IPS DF 4.7 (cell line): ENCODE results near the gene KRT79.

Experiments used
- DNase-seq: peaks from one replicate; pipeline ENCODE4 v3.0.0-alpha.2; 2013; ENCODE audit warnings: low spot score; ENCODE audit errors: extremely low read depth

The KRT79 gene

DNA sequence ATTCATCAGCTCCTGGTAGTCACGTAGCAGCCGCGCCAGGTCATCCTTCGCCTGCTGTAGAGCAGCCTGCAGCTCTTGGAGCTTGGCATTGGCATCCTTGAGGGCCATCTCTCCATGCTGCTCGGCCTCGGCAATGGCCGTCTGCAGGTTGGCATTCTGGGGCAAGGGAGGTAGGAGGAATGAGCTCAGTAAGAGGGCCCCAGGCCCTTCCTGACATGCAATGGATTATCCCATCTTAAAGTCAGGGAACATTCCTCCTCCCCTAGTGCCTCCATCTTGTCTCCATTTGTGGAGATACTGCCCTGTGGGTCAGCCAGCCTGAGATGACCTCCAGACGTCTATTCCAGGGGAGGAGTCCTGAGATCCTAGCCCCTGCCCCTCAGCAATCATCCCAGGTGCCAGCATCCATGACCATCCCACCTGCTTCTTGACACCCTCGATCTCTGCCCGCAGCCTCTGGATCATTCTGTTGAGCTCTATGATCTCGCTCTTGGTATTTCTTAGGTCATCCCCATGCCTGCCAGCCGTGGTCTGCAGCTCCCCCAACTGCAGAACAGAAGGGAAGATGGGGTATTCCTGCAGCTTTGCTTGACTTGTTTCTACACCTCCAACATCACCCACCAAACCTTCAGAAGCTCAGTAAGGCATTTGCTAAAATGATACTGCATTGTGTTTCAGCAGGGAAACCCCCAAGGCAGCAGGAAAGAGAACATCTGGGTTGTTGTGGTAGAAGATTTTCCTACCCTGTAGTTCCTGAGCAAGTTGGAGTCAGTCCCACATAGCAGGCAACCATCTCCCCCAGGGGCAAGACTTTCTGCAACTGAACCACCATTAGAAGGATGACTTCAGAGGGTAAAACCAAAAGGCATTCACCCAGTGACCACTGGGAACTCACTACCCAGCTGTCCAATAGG lies 42.6 kb downstream of the KRT79 start:
- no peak for DNase-seq

DNA sequence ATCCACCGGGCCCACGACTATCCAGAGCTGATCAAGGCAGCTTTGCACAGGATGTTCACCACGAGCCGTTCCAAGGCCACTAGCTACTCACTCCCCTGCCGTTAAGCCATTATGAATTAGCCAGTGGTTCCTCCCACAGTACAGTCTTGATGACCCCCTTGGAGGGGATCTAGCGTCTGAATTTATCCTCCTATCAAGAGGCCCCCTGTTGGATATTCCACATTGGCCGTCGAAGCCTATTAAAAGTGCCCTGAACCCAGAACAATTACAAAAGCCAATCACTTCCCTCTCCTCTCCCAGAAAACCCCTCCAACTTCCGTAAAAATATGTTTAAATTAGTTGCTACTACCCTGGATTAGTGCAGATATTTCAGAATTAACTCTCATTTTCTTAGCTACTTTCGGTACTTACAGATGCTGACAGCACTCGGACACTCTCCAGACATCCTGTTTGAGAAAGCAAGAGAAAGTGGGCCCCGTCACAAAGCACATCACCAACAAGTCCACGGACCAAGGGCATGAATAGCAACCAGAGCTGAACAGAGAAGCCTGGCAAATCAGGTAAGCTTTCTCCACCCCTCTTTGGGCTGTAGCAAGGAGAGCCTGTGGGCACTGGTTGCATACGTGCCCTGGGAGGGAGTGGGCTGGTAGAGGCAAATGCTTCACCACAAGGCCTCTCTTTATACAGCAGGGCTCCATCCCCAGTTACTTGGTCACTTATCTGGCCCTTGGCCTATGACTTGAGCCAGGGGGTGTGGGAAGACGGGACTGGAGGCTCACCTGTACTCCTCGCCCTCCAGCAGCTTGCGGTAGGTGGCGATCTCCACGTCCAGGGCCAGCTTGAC lies 43.5 kb downstream of the KRT79 start:
- no peak for DNase-seq

DNA sequence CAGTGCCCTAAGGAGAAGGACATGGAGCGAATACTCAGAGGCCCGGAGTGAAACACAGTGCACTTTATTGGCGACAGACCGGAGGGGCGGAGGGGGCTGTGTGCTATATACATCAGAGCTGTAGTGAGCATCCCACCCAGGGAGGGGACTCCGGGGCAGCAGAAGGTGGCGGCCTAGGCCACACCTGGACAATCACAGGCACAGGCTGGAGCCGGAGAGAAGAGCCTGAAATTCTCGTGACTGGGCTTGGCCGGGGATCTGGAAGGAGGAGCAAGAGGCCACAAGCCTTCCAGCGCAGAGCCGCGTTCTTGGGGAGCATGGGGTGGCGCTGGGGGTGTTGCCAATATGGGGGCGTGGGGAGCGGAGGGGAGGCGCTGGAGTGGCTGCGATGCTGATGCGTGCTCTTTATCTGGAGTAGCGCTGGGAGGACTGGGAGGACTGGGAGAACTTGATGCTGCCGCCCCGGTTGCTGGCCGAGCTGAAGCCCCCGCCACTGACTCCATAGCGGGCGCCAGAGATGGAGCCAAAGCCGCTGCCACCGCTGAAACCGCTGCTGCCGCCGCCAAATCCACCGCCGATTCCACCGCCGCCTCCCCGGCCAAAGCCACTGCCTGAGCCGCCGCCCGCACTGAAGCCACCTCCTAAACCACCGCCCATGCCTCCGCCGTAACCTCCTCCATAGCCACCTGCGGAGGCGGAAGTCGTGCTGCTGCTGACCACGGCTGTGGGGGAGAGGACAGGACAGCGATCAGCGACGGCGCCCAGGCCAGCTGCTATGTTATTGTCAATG lies 44.3 kb downstream of the KRT79 start:
- DNase-seq = no peak

DNA sequence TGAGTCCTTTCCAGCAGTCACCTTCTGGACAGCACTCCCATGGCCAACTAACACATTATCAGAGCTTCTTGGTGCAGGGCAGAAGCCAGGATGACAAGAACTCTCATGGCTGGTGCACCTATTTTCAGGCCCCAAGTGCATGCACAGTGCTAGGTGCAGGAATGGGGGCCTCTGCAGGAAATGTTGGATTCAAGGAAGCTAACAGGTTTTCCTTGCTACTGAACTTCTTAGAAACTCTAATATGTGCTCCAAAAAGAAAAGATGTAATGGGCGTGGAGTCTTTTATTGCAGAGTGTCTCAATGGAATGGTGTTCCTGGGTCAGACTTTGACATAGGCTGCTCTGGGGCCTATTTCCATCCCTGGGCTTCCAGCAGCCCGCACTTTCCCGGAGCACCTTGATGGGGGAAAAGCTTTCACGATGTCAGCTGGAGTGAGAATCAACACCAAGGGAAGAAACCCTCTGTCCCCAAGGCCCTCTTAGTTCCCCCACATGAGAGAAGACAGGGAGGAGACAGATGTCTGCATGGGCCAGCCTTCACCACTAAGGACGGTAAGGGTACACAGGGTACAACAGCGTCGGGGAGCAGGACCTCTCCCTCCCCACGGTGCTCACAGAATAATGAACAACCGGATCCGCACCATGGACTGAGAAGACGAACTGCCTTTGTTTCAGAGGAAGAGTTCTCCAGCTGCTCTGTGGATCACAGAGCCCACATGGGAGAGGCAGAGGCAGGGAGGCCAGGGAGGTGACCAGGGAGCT lies 45.1 kb downstream of the KRT79 start:
- DNase-seq = no peak

DNA sequence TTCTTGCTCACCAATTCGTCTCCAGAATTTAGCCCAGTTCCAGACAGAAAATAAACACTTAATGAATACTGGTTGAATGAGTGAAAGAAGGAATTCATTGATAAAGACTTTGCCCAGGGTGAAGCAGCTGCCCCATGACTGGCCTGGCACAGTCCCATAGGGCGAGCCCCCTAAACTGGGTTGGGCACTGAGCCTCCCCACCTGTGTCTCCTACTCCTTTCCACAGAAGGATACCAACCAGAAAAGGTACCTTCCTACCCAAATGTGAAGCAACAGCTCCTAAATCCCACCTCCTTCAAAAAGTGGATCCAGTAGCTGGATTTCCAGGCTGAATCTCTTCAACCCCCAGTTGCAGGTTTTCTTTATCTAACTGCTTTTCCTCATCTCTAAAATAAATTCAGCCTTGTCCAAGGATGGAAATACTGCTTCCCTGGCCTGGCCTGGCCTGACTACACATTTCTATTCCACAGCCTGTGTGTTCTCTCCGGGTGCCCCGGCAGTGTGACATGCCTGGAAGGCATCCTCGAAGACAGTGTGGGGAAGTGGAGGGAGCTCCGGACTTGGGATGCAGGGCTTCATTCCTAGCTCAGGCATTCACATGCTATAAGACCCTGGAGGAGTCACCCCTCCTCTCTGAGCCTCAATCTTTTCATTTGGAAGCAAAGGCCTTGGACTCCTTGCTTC lies 45.8 kb downstream of the KRT79 start:
- no peak for DNase-seq

DNA sequence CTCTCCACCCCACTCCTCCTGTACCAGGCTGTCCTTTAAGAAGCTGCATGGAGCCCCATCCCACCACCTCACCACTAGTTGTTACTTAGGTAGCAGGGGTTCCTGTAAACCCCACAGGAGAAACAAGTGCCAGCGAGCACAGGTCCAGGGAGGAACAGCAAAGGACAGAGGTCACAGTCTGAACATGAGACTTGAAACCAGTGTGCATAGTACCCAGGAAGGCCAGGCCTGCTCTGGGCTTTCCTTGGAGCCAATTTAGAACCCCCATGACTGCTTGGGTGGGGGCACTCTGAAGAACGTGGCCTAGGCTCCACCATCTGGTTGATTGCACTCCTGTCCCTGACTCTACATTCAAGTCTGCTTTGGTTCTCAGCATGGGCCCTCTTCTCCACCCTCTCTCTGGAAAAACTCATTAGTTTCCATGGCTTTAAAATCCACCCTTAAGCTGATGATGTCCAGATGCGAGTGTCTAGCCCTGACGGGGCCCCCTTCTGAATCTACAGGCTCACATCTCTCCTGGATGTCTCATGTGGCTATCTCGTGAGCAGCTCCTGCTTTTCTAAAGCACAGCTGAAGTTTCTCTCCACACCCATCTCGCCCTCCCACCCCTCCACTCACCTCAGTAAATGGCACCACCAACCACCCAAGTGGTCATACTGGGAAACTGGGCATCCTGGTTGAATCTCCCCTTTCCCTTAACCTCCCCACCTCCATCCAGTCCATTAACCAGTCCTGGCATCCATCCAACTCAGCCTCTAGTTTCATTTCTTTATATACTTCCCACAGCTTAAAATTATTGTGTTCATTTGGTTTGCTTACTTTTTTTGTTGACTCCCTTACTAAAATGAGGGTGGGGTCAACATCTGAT lies 46.6 kb downstream of the KRT79 start:
- DNase-seq = no peak

DNA sequence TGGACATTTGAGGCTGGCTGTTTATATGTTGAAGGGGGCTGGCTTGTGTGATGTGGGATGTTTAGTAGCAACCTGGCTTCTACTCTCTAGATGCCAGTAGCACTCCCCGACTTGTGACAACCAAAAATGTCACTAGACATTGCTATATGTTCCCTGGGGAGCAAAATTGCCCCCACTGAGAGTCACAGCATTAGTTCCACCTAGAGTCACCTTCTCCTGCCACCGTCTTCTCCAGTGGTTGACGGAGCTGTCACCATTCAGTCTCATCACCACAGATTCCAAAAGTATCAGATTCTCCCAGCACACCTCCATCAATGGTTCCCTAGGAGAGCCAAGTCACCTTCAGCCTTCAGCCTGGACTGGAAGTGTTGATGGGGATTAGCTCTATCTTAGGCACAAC lies 49.2 kb downstream of the KRT79 start:
- no peak for DNase-seq

DNA sequence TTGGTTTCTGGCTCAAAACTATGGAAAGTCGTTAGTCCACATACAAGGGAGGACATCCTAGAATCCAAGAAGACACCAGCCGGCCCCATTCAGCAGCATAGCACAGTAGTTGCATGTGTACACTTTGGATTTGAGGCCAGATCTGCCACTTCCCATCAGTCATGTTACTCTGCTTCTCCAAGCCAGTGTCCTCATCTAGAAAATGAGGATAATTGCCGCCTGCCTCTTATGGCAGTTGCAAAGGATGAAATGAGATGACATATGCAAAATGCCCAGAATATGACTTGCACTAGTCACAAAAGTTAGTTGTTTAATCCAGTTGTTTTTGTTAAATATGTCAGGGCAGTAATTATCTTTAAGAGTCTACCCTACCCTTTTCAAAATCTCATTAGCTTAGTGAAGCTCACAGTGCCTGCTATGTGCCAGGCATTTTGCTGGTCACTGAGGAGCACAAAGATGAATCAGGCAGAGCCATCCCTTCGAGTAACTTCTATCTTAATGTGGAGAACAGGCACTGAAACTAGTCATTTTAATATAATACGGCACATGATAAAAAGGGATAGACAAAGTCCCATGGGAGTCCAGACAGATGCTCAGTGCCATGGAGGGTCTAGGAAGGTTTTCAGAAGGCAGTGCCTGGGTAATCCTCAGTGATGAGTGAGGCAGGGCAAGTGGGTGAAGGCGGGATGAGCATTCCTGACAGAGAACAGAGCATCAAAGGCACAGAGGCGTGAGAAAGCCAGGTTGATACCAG lies 50.4 kb downstream of the KRT79 start:
- DNase-seq = no peak

DNA sequence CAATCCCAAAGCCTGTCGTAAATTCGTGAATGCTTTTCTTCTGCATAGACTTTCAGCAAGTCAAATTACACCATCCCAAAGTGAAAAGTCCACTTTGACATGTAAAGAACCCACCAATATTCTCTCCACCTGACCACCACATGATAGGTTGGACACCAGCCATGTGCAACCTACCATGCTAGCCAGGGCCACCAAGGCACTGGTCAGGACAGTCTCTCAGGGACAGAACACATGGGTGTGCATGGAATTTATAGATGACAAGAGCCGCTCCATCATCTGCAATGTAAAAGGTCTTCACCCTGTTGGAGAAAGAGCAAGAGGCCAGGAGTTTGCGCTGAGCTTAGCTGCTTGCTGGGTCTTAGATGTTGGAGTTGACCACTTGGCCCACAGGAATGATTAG lies 51.6 kb downstream of the KRT79 start:
- DNase-seq = no peak

DNA sequence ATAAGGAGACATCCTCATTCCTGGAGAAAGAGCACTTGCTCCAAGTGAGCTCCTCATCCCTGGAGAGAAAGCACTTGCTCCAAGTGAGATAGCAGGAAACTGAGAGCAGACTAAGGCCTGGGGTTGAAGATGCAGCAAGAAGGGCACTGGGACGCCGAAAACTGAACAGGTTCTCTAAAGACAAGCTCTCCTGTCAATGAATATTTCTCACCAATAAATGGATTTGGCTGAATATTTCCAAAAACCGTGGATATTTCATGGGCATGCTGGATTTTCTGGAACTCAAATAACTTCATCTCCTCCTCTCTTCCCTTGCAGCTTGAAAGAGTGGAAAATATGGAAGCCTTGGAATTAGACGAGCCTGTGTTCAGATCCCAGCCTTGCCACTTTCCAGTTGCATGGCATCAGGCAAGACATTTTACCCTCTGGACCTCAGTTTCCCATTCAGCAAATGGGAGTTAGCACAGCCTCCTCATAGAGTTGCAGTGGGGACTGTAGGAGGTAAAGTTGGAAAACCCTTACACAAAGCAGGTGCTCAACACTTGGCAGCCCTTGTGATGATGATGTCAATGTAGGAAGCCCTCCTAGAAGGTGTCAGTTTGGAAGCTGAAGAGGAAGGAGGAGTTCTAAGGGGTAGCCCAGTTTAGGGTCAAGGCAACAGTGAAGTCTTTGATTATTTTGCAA lies 52.6 kb downstream of the KRT79 start:
- DNase-seq = no peak

DNA sequence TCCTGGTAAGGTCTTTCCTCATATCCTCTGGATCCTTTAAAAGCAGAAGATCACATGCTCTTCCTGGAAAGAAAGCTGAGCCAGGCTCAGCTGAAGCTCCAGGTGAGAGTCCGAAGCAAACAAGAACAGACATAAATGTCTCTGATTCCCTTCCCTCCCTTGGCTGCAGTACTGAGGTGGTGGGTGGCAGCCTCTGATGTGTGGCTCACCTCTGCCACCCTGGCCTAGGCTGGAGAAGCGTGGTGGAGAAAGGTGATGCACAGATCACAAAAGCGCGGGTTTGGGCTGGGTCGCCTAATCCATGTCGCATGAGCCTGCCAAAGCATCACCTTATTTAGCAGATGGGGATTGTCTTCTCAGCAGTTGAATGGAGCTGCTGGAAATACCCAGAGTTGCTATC lies 54.2 kb downstream of the KRT79 start:
- no peak for DNase-seq

DNA sequence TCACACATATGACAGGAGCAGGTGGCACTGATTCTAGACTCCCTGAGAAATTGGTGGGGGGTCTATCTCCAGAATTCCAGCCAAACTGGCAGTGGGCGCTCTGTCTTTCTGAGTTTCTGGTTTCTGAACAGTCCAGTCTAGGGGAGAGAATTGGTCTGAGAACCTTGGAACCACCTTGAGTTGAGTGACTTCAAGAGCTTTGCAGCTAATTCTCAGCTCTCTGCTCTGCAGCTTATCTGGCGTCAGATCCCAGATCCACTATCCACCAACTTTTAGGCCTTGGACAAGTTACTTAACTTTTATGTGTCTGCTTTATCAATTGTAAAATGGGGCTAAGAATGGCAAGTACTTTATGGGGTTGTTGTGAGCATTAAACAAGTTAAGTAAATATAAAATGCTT lies 55.3 kb downstream of the KRT79 start:
- DNase-seq = no peak

DNA sequence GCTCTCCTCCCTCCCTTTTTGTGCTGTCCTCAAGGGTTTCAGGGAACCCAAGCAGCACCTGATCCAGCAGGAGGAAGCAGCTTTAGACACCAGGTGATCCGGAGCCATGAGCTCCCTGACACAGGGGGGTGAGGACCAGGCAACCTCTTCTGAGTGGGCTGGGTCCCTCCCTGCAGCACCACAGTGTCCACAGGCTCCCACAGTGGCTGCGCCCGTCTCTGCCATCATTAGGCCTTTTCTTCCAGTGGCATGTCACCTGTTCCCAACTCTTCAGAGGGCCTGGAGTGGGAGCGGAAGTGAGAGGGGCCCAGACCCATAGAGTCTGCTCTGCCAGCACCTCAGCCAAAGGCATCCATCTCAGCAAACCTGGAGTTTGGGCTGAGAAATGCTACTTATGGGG lies 56.5 kb downstream of the KRT79 start:
- no peak for DNase-seq

DNA sequence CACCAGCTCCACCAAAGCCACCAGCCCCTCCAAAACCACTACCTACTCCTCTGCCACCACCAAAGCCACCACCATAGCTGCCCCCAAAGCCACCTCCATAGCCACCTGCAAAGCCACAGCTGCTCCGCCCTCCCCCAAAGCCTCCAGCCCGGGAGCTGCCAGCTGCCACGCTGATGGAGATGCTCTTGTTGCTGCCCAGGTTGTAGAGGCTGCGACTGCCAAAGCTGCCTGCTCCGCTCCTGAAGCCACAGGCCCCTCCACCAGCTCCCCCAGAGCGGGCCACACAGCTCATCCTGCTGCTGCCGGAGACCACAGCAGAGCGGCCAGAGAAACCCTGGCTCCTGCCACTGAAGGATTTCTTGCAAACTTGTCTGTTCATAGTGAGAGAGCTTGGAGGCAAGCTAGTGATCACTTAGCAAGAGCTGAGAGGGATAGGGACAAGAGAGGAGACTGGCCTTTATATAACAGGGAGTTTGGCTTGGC lies 57.2 kb downstream of the KRT79 start, which contains the start of gene KRT76:
KRT76 (minus strand) TSS at position 433 of the 483 bp plus-strand sequence; CDS start at position 379, 54 bp downstream.
- DNase-seq = no peak

DNA sequence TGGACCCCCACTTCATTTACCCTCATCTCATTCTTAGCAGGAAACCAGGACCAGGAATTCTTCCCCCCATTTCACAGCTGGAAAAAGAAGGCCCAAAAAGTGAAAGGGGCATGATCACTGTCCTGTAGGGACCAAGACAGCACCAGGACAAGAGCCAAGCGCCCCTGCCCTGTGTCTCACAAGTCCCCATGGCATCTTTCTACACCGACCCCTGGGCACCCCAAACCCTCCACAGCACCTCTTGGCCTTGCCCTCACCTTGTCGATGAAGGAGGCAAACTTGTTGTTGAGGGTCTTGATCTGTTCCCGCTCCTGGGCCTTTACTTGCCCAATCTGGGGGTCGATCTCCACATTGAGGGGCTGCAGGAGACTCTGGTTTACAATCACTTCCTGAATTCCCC lies 57.7 kb downstream of the KRT79 start:
- DNase-seq = no peak

DNA sequence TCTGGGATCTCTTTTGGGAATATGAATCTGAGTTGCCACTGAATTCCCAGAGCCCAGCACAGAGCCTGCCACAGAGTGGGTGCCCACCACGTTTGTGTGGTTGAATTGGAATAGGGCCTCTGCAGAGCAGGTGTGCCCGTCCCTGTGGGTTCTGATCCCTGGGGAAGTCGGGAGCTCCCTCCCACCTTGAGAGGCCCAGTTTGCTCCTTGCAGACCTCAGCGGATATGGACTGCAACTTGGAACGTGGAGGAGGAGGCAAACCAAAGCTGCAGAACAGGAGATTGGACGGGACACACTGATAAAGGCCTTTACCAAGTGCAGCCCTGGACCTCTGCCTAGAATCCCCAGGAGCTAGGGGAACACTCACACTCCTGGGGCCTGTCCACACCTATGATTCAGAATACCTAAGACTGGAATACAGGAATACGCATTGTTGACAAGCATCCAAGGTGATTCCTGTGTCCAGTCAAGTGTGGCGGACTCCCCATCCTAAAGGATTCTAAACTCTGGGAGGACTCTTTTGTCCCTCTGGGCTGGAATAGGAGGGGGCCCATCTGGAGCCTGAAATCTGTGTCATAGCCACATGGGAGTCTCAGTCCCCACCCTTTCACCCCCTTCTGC lies 59.4 kb downstream of the KRT79 start:
- no peak for DNase-seq

DNA sequence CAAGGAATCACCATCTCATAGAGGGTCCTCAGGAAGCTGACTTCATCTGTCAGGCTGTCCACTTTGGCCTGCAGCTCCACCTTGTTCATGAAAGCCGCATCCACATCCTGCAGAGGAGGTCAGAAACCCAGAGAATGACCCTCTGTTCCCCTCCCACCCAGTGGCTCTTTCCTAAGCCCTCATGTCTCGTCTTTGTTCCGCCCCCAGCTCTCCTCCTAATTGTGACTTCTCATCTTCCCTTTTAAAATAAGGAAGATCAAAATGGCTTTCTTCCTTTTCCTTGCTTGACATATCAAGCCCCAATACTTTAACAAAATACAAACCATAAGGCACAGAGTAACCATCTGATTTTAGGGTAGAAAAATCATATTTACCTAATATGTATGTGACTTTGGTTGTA lies 61.3 kb downstream of the KRT79 start:
- DNase-seq = no peak
